ENCODE measurements around the gene RND1. TPM values are rescaled to one million over a fixed set of nuclear protein-coding genes. Genes with fewer than 3 reads are reported as not detected.

RND1 gene
- total RNA-seq, 1 donor from 2014 or later = 4.7 TPM

- intact Hi-C loops (cut with micrococcal nuclease) = no loop called here
- H3K36me3 Mint-ChIP-seq (ENCODE audit: low read depth) = peaks cover 64% of the 10 kb centered on the region
Measured at GRCh38 chr12:48838048-48838447, 27.6 kb downstream of the RND1 start.

GRCh38 chr12:48832321-48833060 lies 33.2 kb downstream of the RND1 start:
- H3K4me1 Mint-ChIP-seq (ENCODE audit: low read depth) = no peaks in the 10 kb centered on the region
- H3K36me3 Mint-ChIP-seq (ENCODE audit: low read depth) = peaks cover 79% of the 10 kb centered on the region
- intact Hi-C loops (cut with micrococcal nuclease) = no loop called here
- H3K27ac Mint-ChIP-seq = no peak overlapping the region
- no peaks in the 10 kb centered on the region for H3K9me3 Mint-ChIP-seq
- no peak overlapping the region for H3K4me3 Mint-ChIP-seq (ENCODE audit: low read depth)
- DNase-seq (ENCODE audit: low spot score) = no peak
- H3K27me3 Mint-ChIP-seq (ENCODE audit: low read depth) = no peaks in the 10 kb centered on the region

More at GRCh38 chr12:48838048-48838447, 27.6 kb downstream of the RND1 start:
- Mint-ChIP-seq H3K27me3 (ENCODE audit: low read depth) (no peaks in the 10 kb centered on the region), H3K9me3 (no peaks in the 10 kb centered on the region), H3K4me1 (ENCODE audit: low read depth) (no peaks in the 10 kb centered on the region), H3K4me3 (ENCODE audit: low read depth) (no peak overlapping the region), H3K27ac (peak overlapping the region; percentile 10)
- no peak for DNase-seq (ENCODE audit: low spot score)

GRCh38 chr12:48831257-48831656 lies 34.4 kb downstream of the RND1 start:
- intact Hi-C loops (cut with micrococcal nuclease) = no loop called here
- H3K9me3 Mint-ChIP-seq = no peaks in the 10 kb centered on the region
- no peaks in the 10 kb centered on the region for H3K27me3 Mint-ChIP-seq (ENCODE audit: low read depth)
- H3K4me1 Mint-ChIP-seq (ENCODE audit: low read depth) = no peaks in the 10 kb centered on the region
- no peak overlapping the region for H3K27ac Mint-ChIP-seq
- H3K36me3 Mint-ChIP-seq (ENCODE audit: low read depth) = peaks cover 67% of the 10 kb centered on the region
- no peak overlapping the region for H3K4me3 Mint-ChIP-seq (ENCODE audit: low read depth)
- DNase-seq (ENCODE audit: low spot score) = no peak

- Mint-ChIP-seq H3K4me3 (ENCODE audit: low read depth) (no peak overlapping the region), H3K27me3 (ENCODE audit: low read depth) (no peaks in the 10 kb centered on the region), H3K4me1 (ENCODE audit: low read depth) (no peaks in the 10 kb centered on the region), H3K27ac (no peak overlapping the region), H3K36me3 (ENCODE audit: low read depth) (peaks cover 53% of the 10 kb centered on the region), H3K9me3 (no peaks in the 10 kb centered on the region)
- no peak for DNase-seq (ENCODE audit: low spot score)
- intact Hi-C loops (cut with micrococcal nuclease) = no loop called here
Measured at GRCh38 chr12:48828841-48829575, 36.7 kb downstream of the RND1 start.

- no peaks in the 10 kb centered on the region for H3K27me3 Mint-ChIP-seq (ENCODE audit: low read depth)
- H3K4me1 Mint-ChIP-seq (ENCODE audit: low read depth) = no peaks in the 10 kb centered on the region
- no peak overlapping the region for H3K27ac Mint-ChIP-seq
- H3K4me3 Mint-ChIP-seq (ENCODE audit: low read depth) = no peak overlapping the region
- intact Hi-C loops (cut with micrococcal nuclease) = no loop called here
- no peak for DNase-seq (ENCODE audit: low spot score)
- H3K36me3 Mint-ChIP-seq (ENCODE audit: low read depth) = peaks cover 48% of the 10 kb centered on the region
- H3K9me3 Mint-ChIP-seq = no peaks in the 10 kb centered on the region
Measured at GRCh38 chr12:48828293-48828692, 37.4 kb downstream of the RND1 start.

- peaks cover 41% of the 10 kb centered on the region for H3K36me3 Mint-ChIP-seq (ENCODE audit: low read depth)
- intact Hi-C loops (cut with micrococcal nuclease) = no loop called here
- H3K9me3 Mint-ChIP-seq = no peaks in the 10 kb centered on the region
- no peaks in the 10 kb centered on the region for H3K27me3 Mint-ChIP-seq (ENCODE audit: low read depth)
- DNase-seq (ENCODE audit: low spot score) = no peak
- H3K4me1 Mint-ChIP-seq (ENCODE audit: low read depth) = no peaks in the 10 kb centered on the region
- H3K4me3 Mint-ChIP-seq (ENCODE audit: low read depth) = no peak overlapping the region
- no peak overlapping the region for H3K27ac Mint-ChIP-seq
Measured at GRCh38 chr12:48827513-48828096, 38.1 kb downstream of the RND1 start.

GRCh38 chr12:48827026-48827425 lies 38.6 kb downstream of the RND1 start:
- Mint-ChIP-seq H3K27ac (no peak overlapping the region), H3K4me1 (ENCODE audit: low read depth) (no peaks in the 10 kb centered on the region), H3K4me3 (ENCODE audit: low read depth) (no peak overlapping the region), H3K36me3 (ENCODE audit: low read depth) (peaks cover 35% of the 10 kb centered on the region), H3K9me3 (no peaks in the 10 kb centered on the region), H3K27me3 (ENCODE audit: low read depth) (no peaks in the 10 kb centered on the region)
- intact Hi-C loops (cut with micrococcal nuclease) = no loop called here
- DNase-seq (ENCODE audit: low spot score) = no peak

- Mint-ChIP-seq H3K9me3 (no peaks in the 10 kb centered on the region), H3K36me3 (ENCODE audit: low read depth) (peaks cover 31% of the 10 kb centered on the region), H3K4me1 (ENCODE audit: low read depth) (no peaks in the 10 kb centered on the region), H3K27ac (no peak overlapping the region), H3K27me3 (ENCODE audit: low read depth) (no peaks in the 10 kb centered on the region), H3K4me3 (ENCODE audit: low read depth) (no peak overlapping the region)
- intact Hi-C loops (cut with micrococcal nuclease) = no loop called here
- DNase-seq (ENCODE audit: low spot score) = no peak
Measured at GRCh38 chr12:48826209-48826855, 39.3 kb downstream of the RND1 start.

GRCh38 chr12:48824905-48825304 lies 40.8 kb downstream of the RND1 start:
- Mint-ChIP-seq H3K27ac (no peak overlapping the region), H3K4me3 (ENCODE audit: low read depth) (no peak overlapping the region), H3K4me1 (ENCODE audit: low read depth) (no peaks in the 10 kb centered on the region), H3K36me3 (ENCODE audit: low read depth) (peaks cover 17% of the 10 kb centered on the region), H3K9me3 (no peaks in the 10 kb centered on the region), H3K27me3 (ENCODE audit: low read depth) (peaks cover 5% of the 10 kb centered on the region)
- intact Hi-C loops (cut with micrococcal nuclease) = no loop called here
- no peak for DNase-seq (ENCODE audit: low spot score)

- no peak for DNase-seq (ENCODE audit: low spot score)
- Mint-ChIP-seq H3K27me3 (ENCODE audit: low read depth) (peaks cover 8% of the 10 kb centered on the region), H3K4me3 (ENCODE audit: low read depth) (no peak overlapping the region), H3K9me3 (no peaks in the 10 kb centered on the region), H3K27ac (no peak overlapping the region), H3K4me1 (ENCODE audit: low read depth) (peaks cover 1% of the 10 kb centered on the region), H3K36me3 (ENCODE audit: low read depth) (peaks cover 10% of the 10 kb centered on the region)
- intact Hi-C loops (cut with micrococcal nuclease) = no loop called here
Measured at GRCh38 chr12:48824112-48824511, 41.6 kb downstream of the RND1 start.

GRCh38 chr12:48823281-48823680 lies 42.4 kb downstream of the RND1 start:
- Mint-ChIP-seq H3K4me3 (ENCODE audit: low read depth) (no peak overlapping the region), H3K27ac (no peak overlapping the region), H3K27me3 (ENCODE audit: low read depth) (peaks cover 12% of the 10 kb centered on the region), H3K9me3 (no peaks in the 10 kb centered on the region), H3K36me3 (ENCODE audit: low read depth) (peaks cover 2% of the 10 kb centered on the region), H3K4me1 (ENCODE audit: low read depth) (peaks cover 5% of the 10 kb centered on the region)
- DNase-seq (ENCODE audit: low spot score) = no peak
- intact Hi-C loops (cut with micrococcal nuclease) = no loop called here

GRCh38 chr12:48822711-48823110 lies 43.0 kb downstream of the RND1 start:
- Mint-ChIP-seq H3K9me3 (no peaks in the 10 kb centered on the region), H3K4me1 (ENCODE audit: low read depth) (peaks cover 5% of the 10 kb centered on the region), H3K27me3 (ENCODE audit: low read depth) (peaks cover 16% of the 10 kb centered on the region), H3K36me3 (ENCODE audit: low read depth) (no peaks in the 10 kb centered on the region), H3K4me3 (ENCODE audit: low read depth) (no peak overlapping the region), H3K27ac (no peak overlapping the region)
- DNase-seq (ENCODE audit: low spot score) = no peak
- intact Hi-C loops (cut with micrococcal nuclease) = no loop called here

GRCh38 chr12:48822139-48822538 lies 43.5 kb downstream of the RND1 start:
- no peak for DNase-seq (ENCODE audit: low spot score)
- Mint-ChIP-seq H3K27ac (no peak overlapping the region), H3K4me1 (ENCODE audit: low read depth) (peaks cover 10% of the 10 kb centered on the region), H3K9me3 (no peaks in the 10 kb centered on the region), H3K4me3 (ENCODE audit: low read depth) (no peak overlapping the region), H3K27me3 (ENCODE audit: low read depth) (peaks cover 20% of the 10 kb centered on the region), H3K36me3 (ENCODE audit: low read depth) (no peaks in the 10 kb centered on the region)
- intact Hi-C loops (cut with micrococcal nuclease) = no loop called here

Data from activated T-helper 2 cell treated with anti-CD3 and anti-CD28 coated beads, Interferon-gamma antibody, Interleukin-2, Interleukin-4, amounts not matched to agents 10 μg/mL and 5 μg/mL and 100 μg/mL, durations not matched to agents 14 hours and 24 hours and 36 hours (primary cell).